ENCODE results near the gene TNFRSF14.
A peak's percentile ranks its signal among the peaks of the same experiment; 100 is the strongest.

Gene TNFRSF14

GRCh38 chr1:2523891-2524609 is 32.1 kb upstream of the TNFRSF14 start:
- peak; percentile 58 for DNase-seq

- no peak for DNase-seq
Observed at GRCh38 chr1:2525572-2525919, 30.6 kb upstream of the TNFRSF14 start.

GRCh38 chr1:2525920-2526823 is 30.0 kb upstream of the TNFRSF14 start, which contains the start of gene PANK4:
PANK4 (minus strand) TSS chr1:2526596; CDS start chr1:2526587, 9 bp downstream.
- DNase-seq = peak; percentile 89

- DNase-seq = peak; percentile 78
Observed at GRCh38 chr1:2526824-2527555, 29.2 kb upstream of the TNFRSF14 start.

GRCh38 chr1:2527556-2527860 is 28.7 kb upstream of the TNFRSF14 start:
- DNase-seq = no peak

- DNase-seq = no peak
Observed at GRCh38 chr1:2528016-2528415, 28.2 kb upstream of the TNFRSF14 start.

GRCh38 chr1:2528611-2528965 is 27.6 kb upstream of the TNFRSF14 start:
- DNase-seq = no peak

- peak; percentile 65 for DNase-seq
Observed at GRCh38 chr1:2528966-2529783, 27.0 kb upstream of the TNFRSF14 start.

GRCh38 chr1:2529784-2530512 is 26.2 kb upstream of the TNFRSF14 start, which contains the start of gene HES5:
HES5 (minus strand) TSS chr1:2530263; CDS start chr1:2530164, 99 bp downstream.
- DNase-seq = no peak

- no peak for DNase-seq
Observed at GRCh38 chr1:2530513-2531361, 25.4 kb upstream of the TNFRSF14 start.

GRCh38 chr1:2532485-2533160 is 23.5 kb upstream of the TNFRSF14 start:
- no peak for DNase-seq

- no peak for DNase-seq
Observed at GRCh38 chr1:2533365-2533764, 22.8 kb upstream of the TNFRSF14 start.

GRCh38 chr1:2534315-2534686 is 21.9 kb upstream of the TNFRSF14 start:
- DNase-seq = no peak

- no peak for DNase-seq
Observed at GRCh38 chr1:2534687-2535441, 21.3 kb upstream of the TNFRSF14 start.

- DNase-seq = no peak
Observed at GRCh38 chr1:2535455-2535854, 20.7 kb upstream of the TNFRSF14 start.

- DNase-seq = no peak
Observed at GRCh38 chr1:2535981-2536380, 20.2 kb upstream of the TNFRSF14 start.

- no peak for DNase-seq
Observed at GRCh38 chr1:2537784-2538115, 18.4 kb upstream of the TNFRSF14 start.

- no peak for DNase-seq
Observed at GRCh38 chr1:2538376-2538775, 17.8 kb upstream of the TNFRSF14 start.

- DNase-seq = no peak
Observed at GRCh38 chr1:2538872-2539271, 17.3 kb upstream of the TNFRSF14 start.
